ENCODE data around the gene P2RX4. TPM values are rescaled to one million over a fixed set of nuclear protein-coding genes. Genes with fewer than 3 reads are reported as not detected.

P2RX4 gene
- total and polyA plus RNA-seq, 2 of the 8 experiments (the other 6 are each of a cell fraction or from before 2014, with no cell fraction given), result 9.5 to 12.2 TPM

DNA sequence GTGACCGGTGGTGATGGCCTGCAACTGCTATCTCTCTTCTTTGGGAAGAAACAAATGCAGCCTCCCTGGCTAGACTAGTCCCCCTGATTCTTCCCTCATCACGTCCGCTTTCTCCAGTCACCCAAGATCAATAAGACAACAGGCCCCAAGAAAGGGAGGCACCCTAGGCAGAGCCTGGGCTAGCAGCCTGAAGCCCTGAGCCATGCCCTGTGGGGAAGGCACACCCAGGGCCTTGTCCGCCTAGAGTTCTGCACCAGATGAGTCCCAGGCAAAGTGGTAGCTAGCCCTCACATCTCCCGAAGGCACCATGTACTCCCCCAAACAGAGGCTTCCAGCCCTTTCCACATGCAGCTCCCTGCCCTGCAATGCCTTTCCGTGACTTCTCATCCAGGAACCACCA is 51.5 kb downstream of the P2RX4 start (continued):
- TF ChIP-seq CHD7 (IDR thresholded peaks at IDR 0.05; ENCODE audit: insufficient replicate concordance, low read length), result no peak
- TF ChIP-seq ASH2L (IDR thresholded peaks at IDR 0.05; ENCODE audit: low read length), result no peak
- no peak for TF ChIP-seq POU5F1 (IDR thresholded peaks at IDR 0.05; ENCODE audit: low read depth, low read length)
- TF ChIP-seq SP2 (IDR thresholded peaks at IDR 0.05; ENCODE audit: low read length), result no peak
- no peak for TF ChIP-seq SUZ12 (IDR thresholded peaks at IDR 0.05; ENCODE audit: low read length)
